Endodermal cell (in vitro differentiated cells): Measurements from ENCODE around the gene GRID1. TPM values are rescaled to one million over a fixed set of nuclear protein-coding genes. Genes with fewer than 3 reads are reported as not detected.
A peak's percentile ranks its signal among the peaks of the same experiment; 100 is the strongest.

Experiments
- DNase-seq: peaks from one replicate; pipeline ENCODE4 v3.0.0-alpha.2; 2017
- H3K27ac ChIP-seq: 2 replicates; pipeline ENCODE4 v1.5.1; 2013; ENCODE audit warnings: mild to moderate bottlenecking, low read depth, low read length, moderate library complexity
- H3K27me3 ChIP-seq: 2 replicates; pipeline ENCODE4 v1.6.1; 2013; ENCODE audit warnings: mild to moderate bottlenecking, low read length, moderate library complexity; ENCODE audit not compliant: insufficient read depth, control insufficient read depth, poor library complexity, severe bottlenecking
- H3K36me3 ChIP-seq: 2 replicates; pipeline ENCODE4 v1.7.0; 2013; ENCODE audit warnings: mild to moderate bottlenecking, low read length, moderate library complexity; ENCODE audit not compliant: control insufficient read depth, insufficient read depth
- H3K4me1 ChIP-seq: one replicate; pipeline ENCODE4 v1.7.0; 2013; ENCODE audit warnings: low read length; ENCODE audit not compliant: control insufficient read depth, insufficient read depth
- H3K4me3 ChIP-seq: 2 replicates; pipeline ENCODE4 v1.5.1; 2013; ENCODE audit warnings: mild to moderate bottlenecking, low read length, moderate library complexity
- H3K9ac ChIP-seq: 2 replicates; pipeline ENCODE4 v1.6.1; 2013; ENCODE audit warnings: mild to moderate bottlenecking, low read length, moderate library complexity; ENCODE audit not compliant: poor library complexity, severe bottlenecking; ENCODE audit errors: extremely low read depth
- H3K9me3 ChIP-seq: 2 replicates; pipeline ENCODE4 v1.6.1; 2013; ENCODE audit warnings: mild to moderate bottlenecking, low read length, moderate library complexity; ENCODE audit not compliant: control insufficient read depth
- H3K27ac Mint-ChIP-seq: 2 replicates; pipeline ENCODE4 v1.8.0; 2020; ENCODE audit warnings: mixed read lengths
- H3K27me3 Mint-ChIP-seq: 2 replicates; pipeline ENCODE4 v1.8.0; 2021; ENCODE audit warnings: mild to moderate bottlenecking, mixed read lengths; ENCODE audit not compliant: insufficient read depth
- H3K36me3 Mint-ChIP-seq: 2 replicates; pipeline ENCODE4 v1.8.0; 2020; ENCODE audit warnings: low read depth, mixed read lengths
- H3K4me1 Mint-ChIP-seq: 2 replicates; pipeline ENCODE4 v1.8.0; 2020; ENCODE audit warnings: mixed read lengths
- H3K4me3 Mint-ChIP-seq: 2 replicates; pipeline ENCODE4 v1.8.0; 2020; ENCODE audit warnings: mild to moderate bottlenecking, moderate library complexity, mixed read lengths
- H3K9me3 Mint-ChIP-seq: 2 replicates; pipeline ENCODE4 v1.8.0; 2020; ENCODE audit warnings: mild to moderate bottlenecking, mixed read lengths
- WGBS, 2 experiments: methylation state at CpG; one replicate each; pipeline versions ENCODE4 v1.1.5 to v1.1.7; 2013; ENCODE audit warnings: missing lambda C conversion rate in 2 of 2, mixed read lengths in 1 of 2; ENCODE audit not compliant: insufficient coverage in 1 of 2, insufficient read length in 1 of 2; 5-methylcytosine and 5-hydroxymethylcytosine counted together
- total RNA-seq, 2 donors: library from RNA; stranded (reverse); fragmentation: NEBNext Ultra II Directional in 1 of 2; extraction: Animal tissue kit (Norgen Biotek cat#: 25700) in 1 of 2; gene quantifications; 2 replicates in 1 of 2; 3 replicates in 1 of 2; pipeline ENCODE4 v1.2.1, GENCODE V29; 2021
- TF ChIP-seq, protein P1 (sequence below): fragments of 200-600 bp; sonication (generic); conservative IDR thresholded peaks from 2 replicates; pipeline ENCODE4 v1.5.0; 2021; ENCODE audit warnings: antibody characterized with exemption, mild to moderate bottlenecking

GRID1 gene
- total RNA-seq, 2 donors from 2014 or later = 0.13 to 0.53 TPM

DNA sequence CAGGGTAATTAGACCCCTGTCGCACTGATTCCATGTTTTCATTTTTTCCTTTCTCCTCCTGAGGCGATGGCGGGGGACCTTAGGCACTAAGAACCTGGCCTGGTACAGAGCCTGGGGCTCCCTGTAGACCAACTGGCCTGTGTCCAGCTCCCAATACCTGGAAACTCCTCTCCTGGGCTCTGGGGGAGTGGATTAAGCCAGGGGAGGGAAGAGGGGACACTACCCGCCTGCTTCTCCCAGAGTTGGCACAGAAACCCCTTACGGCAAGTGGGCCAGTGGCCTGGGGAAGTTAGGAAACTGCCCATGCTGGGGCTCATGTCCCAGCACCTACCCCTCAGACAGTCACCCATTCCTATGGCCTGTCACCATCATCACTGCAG, 121.6 kb downstream of the GRID1 start:
- TF ChIP-seq, protein P1, sequence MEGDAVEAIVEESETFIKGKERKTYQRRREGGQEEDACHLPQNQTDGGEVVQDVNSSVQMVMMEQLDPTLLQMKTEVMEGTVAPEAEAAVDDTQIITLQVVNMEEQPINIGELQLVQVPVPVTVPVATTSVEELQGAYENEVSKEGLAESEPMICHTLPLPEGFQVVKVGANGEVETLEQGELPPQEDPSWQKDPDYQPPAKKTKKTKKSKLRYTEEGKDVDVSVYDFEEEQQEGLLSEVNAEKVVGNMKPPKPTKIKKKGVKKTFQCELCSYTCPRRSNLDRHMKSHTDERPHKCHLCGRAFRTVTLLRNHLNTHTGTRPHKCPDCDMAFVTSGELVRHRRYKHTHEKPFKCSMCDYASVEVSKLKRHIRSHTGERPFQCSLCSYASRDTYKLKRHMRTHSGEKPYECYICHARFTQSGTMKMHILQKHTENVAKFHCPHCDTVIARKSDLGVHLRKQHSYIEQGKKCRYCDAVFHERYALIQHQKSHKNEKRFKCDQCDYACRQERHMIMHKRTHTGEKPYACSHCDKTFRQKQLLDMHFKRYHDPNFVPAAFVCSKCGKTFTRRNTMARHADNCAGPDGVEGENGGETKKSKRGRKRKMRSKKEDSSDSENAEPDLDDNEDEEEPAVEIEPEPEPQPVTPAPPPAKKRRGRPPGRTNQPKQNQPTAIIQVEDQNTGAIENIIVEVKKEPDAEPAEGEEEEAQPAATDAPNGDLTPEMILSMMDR = no peak
- no peak overlapping the region for H3K27ac Mint-ChIP-seq
- H3K9ac ChIP-seq = no peak overlapping the region
- H3K27me3 Mint-ChIP-seq = no peaks in the 10 kb centered on the region
- H3K36me3 ChIP-seq = no peaks in the 10 kb centered on the region
- no peak for DNase-seq
- H3K36me3 Mint-ChIP-seq = no peaks in the 10 kb centered on the region
- H3K9me3 Mint-ChIP-seq = peaks cover 5% of the 10 kb centered on the region
- no peak overlapping the region for H3K27ac ChIP-seq
- no peaks in the 10 kb centered on the region for H3K9me3 ChIP-seq
- no peaks in the 10 kb centered on the region for H3K4me1 Mint-ChIP-seq
- H3K4me1 ChIP-seq = no peaks in the 10 kb centered on the region
- 80 to 96% methylated on average over 1 to 5 of the region's 5 CpGs for WGBS, 2 experiments
- no peaks in the 10 kb centered on the region for H3K27me3 ChIP-seq
- no peak overlapping the region for H3K4me3 Mint-ChIP-seq
- H3K4me3 ChIP-seq = no peak overlapping the region

GRCh38 chr10:86244297-86245014, 122.1 kb downstream of the GRID1 start:
- no peaks in the 10 kb centered on the region for H3K27me3 Mint-ChIP-seq
- no peaks in the 10 kb centered on the region for H3K27me3 ChIP-seq
- H3K9me3 Mint-ChIP-seq = peaks cover 4% of the 10 kb centered on the region
- no peak overlapping the region for H3K27ac Mint-ChIP-seq
- no peaks in the 10 kb centered on the region for H3K36me3 Mint-ChIP-seq
- no peak overlapping the region for H3K9ac ChIP-seq
- no peaks in the 10 kb centered on the region for H3K9me3 ChIP-seq
- H3K4me3 Mint-ChIP-seq = no peak overlapping the region
- TF ChIP-seq, protein P1 = no peak
- H3K4me1 Mint-ChIP-seq = no peaks in the 10 kb centered on the region
- no peaks in the 10 kb centered on the region for H3K4me1 ChIP-seq
- H3K27ac ChIP-seq = peak overlapping the region; percentile 51
- no peak for DNase-seq
- no peaks in the 10 kb centered on the region for H3K36me3 ChIP-seq
- 70 to 81% methylated on average over 4 to 16 of the region's 16 CpGs for WGBS, 2 experiments
- no peak overlapping the region for H3K4me3 ChIP-seq

GRCh38 chr10:86243651-86244155, 122.9 kb downstream of the GRID1 start:
- H3K9me3 Mint-ChIP-seq = peaks cover 12% of the 10 kb centered on the region
- H3K27me3 Mint-ChIP-seq = no peaks in the 10 kb centered on the region
- H3K4me1 Mint-ChIP-seq = no peaks in the 10 kb centered on the region

More at GRCh38 chr10:86243651-86244155, 122.9 kb downstream of the GRID1 start:
- Mint-ChIP-seq H3K36me3 (no peaks in the 10 kb centered on the region), H3K27ac (no peak overlapping the region), H3K4me3 (no peak overlapping the region)
- WGBS, 2 experiments = 94 to 96% methylated on average over 4 to 8 of the region's 10 CpGs
- Histone ChIP-seq H3K27ac (peak overlapping the region; percentile 51), H3K9ac (no peak overlapping the region), H3K4me3 (no peak overlapping the region), H3K27me3 (no peaks in the 10 kb centered on the region), H3K36me3 (no peaks in the 10 kb centered on the region), H3K9me3 (no peaks in the 10 kb centered on the region), H3K4me1 (no peaks in the 10 kb centered on the region)
- DNase-seq = no peak
- TF ChIP-seq, protein P1 = no peak
